SK-N-DZ (cell line): ENCODE measurements around the gene GMCL1.
"Not testable (repeated sequence)": the region's sequence is repeated elsewhere in the genome, so short reads cannot be mapped to it uniquely, and the experiment has no call there.

Experiments used
- DNase-seq: peaks from one replicate; pipeline ENCODE4 v3.0.0-alpha.2; 2015; ENCODE audit warnings: low spot score

Gene GMCL1

DNA sequence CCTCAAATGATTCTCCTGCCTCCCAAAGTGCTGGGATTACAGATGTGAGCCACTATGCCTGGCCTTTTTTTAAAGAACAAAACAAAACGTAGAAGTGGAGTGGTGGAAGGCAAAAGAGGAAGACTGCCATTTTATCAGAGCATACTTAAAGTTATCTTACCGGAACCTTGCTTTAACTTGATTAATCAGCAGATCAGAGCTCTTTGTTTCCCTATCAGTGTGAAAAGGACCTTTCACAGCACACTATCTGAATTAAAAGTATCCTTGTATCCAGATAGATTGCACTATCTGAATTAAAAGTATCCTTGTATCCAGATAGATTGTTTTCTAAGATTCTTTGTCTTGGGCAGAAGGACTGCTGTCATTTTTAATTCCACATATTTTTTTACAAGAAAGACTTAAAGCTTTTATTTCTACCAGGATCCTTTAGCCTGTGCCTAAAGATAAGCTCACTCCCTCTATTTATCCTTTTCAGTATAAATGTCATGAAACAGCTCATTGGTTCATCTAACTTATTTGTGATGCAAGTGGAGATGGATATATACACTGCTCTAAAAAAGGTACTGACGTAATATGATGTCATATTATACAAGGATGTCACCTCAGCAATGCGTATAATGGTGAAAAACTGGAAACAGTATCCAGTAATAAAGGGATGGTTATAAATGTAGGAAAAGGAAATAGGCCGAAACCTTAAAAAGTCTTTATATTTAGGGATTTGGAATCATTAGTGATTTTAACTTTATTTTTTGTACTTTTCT lies 17.8 kb downstream of the GMCL1 start:
- DNase-seq: no peak

DNA sequence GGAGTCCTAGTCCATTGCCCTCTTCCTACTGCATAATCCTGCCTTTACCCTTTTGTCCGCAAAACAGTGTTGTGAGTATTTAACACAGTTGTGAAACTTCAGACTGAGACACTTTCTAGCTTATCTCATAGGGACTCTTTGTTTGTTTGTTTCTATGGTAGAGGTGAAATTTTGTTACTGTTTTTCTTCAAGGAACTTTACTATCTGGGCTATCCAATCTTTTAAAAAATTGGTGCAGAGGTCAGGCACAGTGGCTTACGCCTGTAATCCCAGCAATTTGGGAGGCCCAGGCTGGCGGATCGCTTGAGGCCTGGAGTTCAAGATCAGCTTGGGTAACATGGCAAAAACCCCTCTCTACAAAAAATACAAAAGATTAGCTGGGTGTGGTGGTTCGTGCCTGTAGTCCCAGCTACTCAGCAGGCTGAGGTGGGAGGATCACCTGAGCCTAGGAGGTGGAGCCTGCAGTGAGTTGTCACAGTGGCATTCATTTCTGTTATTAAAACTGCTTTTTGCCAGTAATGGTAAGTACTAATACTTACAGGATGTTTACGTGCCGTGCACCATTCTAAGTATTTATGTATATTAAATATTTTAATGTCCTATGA lies 18.8 kb downstream of the GMCL1 start:
- no peak for DNase-seq

- no peak for DNase-seq
Measured at GRCh38 chr2:69858261-69858660, 28.8 kb downstream of the GMCL1 start.

DNA sequence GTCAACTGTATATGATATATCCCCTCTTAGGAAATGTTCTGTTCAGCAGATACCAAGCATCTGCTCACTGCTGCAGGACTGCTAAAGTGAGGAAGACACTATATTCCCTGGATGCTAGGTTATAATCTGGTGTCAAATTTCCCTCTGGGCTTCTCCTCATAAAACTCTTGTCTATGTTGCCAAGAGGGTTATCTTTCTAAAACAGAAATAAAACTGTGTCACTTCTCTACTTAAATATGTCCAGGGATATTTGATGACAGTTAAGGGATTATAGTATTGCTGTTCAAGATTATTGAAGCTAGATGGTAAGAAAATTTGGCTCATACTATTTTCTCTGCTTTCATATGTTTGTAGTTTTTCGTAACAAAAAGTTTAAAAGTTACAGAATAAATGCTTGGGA lies 33.8 kb downstream of the GMCL1 start:
- no peak for DNase-seq

DNA sequence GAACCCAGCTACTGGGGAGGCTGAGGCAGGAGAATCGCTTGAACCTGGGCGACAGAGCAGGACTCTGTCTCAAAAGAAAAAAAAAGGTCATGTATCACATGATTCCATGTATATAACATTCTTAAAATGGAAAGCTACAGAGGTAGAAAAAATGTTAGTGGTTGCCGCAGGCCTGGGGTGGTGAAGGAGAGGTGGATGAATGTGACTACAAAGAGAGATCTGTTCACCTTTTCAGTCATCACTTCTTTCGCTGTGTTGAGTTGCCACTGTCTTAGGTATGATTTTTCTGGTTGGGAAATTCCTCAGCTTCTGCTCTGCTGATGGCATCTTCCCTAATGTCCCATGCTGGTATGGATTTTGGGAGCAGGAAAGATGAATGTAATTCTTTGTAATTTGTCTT lies 59.0 kb downstream of the GMCL1 start:
- no peak for DNase-seq

GRCh38 chr2:69889302-69889701 lies 59.8 kb downstream of the GMCL1 start:
- DNase-seq: no peak

DNA sequence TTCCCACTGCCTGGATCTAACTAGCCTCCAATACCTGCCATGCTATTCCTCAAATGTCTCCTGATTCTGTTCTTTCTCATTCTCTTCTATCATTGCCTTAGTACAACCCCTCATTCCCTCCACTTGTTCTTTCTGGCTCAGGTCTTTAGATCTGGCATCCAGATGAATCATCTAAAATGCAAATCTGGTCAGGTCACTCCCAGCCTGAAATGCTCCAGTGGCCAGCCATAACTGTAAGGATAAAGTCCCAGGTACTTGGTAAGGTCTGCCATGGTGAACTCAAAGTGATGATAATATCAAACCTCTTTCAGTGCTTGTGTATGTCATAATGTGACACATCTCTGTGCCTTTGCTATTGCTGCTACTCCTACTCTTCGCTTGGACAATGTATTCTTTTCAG lies 61.4 kb downstream of the GMCL1 start:
- DNase-seq: no peak

DNA sequence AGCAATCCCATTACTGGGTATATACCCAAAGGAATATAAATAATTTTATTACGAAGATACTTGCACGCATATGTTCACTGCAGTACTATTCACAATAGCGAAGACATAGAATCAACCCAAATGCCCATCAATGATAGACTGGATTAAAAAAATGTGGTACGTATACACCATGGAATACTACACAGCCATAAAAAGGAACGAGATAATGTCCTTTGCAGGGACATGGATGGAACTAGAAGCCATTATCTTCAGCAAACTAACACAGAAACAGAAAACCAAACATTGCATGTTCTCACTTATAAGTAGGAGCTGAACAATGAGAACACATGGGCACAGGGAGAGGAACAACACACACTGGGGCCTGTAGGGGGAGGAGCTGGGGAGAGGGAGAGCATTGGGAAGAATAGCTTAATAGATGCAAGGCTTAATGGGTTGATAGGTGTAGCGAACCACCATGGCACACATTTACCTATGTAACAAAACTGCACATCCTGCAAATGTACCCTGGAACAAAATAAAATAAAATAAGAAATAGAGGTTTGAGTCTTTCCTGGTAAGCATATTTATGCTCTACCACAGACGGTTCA lies 63.5 kb downstream of the GMCL1 start:
- not testable (repeated sequence) for DNase-seq

GRCh38 chr2:69893684-69894551 lies 64.5 kb downstream of the GMCL1 start, which contains the start of gene SNRNP27:
SNRNP27 (plus strand) TSS chr2:69893956; CDS start chr2:69893985, 29 bp downstream.
- peak; percentile 82 for DNase-seq

GRCh38 chr2:69894737-69895136 lies 65.3 kb downstream of the GMCL1 start:
- not testable (repeated sequence) for DNase-seq

DNA sequence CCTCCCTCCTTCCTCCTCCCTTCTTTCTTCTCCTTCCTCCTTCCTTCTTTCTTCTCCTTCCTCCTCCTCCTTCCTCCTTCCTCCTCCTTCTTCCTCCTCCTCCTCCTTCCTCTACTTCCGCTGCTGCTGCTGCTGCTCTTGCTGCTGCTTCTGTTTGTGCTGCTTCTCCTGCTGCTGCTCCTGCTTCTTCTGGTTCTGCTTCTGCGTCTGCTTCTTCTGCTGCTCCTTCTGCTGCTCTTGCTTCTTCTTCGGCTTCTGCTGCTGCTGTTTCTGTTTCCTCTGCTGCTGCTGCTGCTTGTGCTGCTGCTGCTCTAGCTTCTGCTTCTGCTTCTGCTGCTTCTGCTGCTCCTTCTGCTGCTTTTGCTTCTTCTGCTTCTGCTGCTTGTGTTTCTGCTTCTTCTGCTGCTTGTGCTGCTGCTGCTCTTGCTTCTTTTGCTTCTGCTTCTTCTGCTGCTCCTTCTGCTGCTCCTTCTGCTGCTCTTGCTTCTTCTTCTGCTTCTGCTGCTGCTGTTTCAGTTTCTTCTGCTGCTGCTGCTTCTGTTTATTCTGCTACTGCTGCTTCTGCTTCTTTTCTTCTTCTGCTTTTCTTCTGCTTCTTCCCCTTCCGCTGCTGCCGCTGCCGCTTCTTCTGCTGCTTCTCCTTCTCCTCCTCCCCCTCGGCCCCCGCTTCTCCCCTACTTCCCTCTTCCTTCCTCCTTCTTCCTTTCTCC lies 72.9 kb downstream of the GMCL1 start:
- no peak for DNase-seq

DNA sequence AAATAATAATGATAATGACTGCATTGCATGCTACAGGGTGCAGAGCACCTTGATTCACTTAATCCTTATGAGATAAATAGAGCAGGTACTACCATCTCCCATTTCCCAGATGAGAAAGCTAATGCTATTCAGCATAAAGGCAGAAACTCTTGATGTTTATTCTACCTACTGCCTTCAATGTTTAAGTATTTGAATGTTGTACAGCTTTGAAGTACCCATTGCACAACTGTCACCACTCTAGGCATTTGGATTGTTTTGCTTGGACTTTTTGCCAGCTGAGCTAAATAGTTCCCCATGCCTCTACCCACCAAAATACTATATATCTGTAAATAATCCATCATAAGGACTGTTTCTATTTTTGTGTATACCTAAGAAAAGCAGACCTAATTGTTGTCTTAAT lies 77.8 kb downstream of the GMCL1 start:
- DNase-seq: no peak

DNA sequence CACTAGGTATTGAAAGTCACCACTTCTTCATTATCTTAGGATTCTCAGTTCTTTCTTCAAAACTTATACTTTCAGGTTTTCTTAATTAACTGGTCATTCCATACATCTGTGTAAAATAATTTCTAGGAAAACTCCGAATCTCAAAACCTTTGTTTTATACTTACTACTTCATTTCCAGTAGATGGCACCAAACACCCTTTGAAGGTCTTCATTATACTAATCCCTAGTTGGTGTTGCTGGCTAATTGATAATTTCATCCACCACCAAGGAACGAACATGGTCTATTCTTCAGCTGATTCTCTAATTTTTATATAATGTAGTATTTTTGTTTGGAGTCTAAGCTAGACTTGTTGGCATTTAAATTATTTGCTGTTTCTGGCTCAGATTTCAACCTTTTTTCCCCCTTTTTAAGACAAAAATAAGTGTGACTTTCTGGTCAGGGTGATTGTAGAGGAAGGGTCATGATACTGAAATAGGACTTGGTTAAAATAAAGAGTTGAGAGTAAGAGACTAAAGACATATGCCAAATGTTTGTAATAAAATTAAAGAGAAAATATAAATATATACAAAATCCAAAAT lies 82.6 kb downstream of the GMCL1 start:
- DNase-seq: peak; percentile 56

- peak; percentile 100 for DNase-seq
Measured at GRCh38 chr2:69914164-69914949, 84.9 kb downstream of the GMCL1 start.

GRCh38 chr2:69914950-69915945 lies 85.8 kb downstream of the GMCL1 start, which contains the start of gene MXD1:
MXD1 (plus strand) TSS chr2:69915109; CDS start chr2:69915331, 222 bp downstream.
- peak; percentile 20 for DNase-seq

GRCh38 chr2:69916106-69916505 lies 86.6 kb downstream of the GMCL1 start:
- DNase-seq: no peak

DNA sequence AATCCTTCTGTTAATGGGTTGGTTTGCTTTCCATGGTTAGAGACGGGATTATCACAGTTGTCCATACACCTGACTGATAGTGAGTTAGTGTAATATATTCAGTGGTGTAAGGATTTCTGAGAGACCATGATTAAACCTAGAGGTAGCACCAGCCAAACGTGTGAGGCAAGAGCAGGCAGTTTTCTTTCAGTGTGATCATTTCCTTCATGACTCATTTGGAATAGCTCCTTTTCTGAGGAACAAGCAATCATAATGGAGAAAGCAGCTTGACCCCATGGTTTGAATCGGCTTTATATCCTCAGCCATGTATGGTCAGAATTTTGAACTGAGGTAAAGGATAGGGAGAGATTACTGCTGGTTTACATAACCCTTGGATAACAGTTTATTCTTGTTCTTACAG lies 88.4 kb downstream of the GMCL1 start:
- no peak for DNase-seq

DNA sequence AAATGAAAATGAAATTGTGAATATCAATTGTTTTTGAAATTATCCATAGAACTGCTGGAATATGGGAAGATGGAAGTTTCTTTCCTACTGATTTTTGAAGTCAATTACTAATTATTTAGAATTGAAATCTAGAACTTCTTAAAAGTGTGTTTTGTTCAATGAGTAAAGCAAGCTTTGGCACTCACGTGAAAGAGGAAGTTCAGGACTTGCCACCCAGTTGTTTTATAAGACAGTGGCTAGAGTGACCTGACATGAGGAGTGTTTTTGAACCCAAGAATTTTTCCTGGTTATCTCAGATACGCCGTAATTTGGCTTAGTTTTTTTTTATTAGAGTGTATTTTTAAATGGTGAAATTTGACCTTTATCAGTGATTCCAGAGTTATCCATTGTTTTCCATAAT lies 88.9 kb downstream of the GMCL1 start:
- DNase-seq: no peak

- no peak for DNase-seq
Measured at GRCh38 chr2:69923116-69923515, 93.7 kb downstream of the GMCL1 start.
